ENCODE measurements around the gene MMP25. TPM values are rescaled to one million over a fixed set of nuclear protein-coding genes. Genes with fewer than 3 reads are reported as not detected.
"Not testable (repeated sequence)": the region's sequence is repeated elsewhere in the genome, so short reads cannot be mapped to it uniquely, and the experiment has no call there.

The MMP25 gene
- total RNA-seq, 1 experiment from 2014 or later, result 0.05 TPM

DNA sequence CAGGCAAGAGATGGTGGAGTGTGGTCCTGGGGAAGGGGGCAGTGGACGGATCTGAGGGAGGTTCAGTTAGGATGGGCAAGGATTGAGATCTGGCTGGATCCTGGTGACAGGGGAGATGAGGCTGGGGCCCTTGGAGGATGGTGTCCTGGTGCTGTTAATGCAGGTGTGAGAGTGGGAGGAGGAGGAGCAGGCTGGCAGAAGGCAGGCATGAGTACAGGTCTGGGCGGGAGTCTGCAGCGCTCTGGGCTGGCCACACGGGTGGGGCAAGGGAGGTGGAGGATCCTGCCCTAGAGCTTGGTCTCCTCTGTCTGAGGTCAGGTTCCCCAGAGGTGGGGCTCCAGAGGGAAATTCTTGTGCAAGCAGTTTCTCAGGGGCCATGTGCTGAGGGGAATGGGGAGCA, 25.8 kb downstream of the MMP25 start:
- not testable (repeated sequence) for DNase-seq (ENCODE audit: low read depth)

DNA sequence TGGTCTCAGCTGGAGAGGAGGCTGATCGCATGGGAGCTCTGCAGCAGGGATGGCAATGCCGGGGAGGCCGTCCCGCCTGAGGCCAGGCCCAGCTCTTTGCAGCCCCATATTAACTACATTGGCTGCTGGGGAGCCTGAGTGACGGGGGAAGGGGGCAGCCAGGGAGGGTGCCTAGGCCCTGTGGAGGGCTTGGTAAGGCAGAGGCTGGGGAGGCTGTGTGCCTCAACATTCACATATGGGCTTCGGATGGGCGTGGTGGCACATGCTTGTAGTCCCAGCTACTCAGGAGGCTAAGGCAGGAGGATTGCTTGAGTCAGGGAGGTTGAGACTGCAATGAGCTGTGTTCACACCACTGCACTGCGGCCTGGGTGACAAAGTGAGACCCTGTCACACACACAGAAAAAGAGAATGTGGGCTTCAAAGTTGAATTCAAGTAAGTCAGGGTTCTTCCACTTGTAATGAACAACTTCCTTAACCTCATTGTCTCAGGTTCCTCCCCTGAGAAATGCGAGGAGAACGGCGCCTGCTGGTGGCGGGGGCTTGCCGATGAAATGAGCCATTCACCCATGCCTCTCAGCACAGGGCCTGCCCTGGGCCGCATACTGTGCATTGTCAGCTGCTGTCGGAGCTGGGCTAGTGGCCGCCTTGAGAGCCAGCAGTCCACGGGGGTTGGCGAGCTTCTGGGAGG, 26.4 kb downstream of the MMP25 start:
- not testable (repeated sequence) for DNase-seq (ENCODE audit: low read depth)

DNA sequence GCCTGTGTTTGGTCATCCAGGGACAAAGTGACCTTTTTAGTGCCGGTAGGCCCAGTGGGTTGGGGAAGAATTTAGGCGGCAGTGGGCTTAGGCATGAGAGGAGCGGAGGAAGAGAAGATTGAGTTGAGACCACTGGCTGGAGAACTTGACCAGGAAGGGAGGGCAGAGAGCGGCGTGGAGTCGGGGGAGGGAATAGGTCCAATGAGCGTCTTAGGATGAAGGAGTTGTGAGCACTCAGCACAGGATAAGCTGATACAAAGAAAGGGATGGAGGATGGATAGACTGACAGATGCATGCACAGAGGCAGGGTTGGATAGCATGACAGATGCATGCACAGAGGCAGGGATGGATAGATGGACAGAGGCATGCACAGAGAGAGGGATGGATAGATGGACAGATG, 27.1 kb downstream of the MMP25 start:
- no peak for DNase-seq (ENCODE audit: low read depth)

DNA sequence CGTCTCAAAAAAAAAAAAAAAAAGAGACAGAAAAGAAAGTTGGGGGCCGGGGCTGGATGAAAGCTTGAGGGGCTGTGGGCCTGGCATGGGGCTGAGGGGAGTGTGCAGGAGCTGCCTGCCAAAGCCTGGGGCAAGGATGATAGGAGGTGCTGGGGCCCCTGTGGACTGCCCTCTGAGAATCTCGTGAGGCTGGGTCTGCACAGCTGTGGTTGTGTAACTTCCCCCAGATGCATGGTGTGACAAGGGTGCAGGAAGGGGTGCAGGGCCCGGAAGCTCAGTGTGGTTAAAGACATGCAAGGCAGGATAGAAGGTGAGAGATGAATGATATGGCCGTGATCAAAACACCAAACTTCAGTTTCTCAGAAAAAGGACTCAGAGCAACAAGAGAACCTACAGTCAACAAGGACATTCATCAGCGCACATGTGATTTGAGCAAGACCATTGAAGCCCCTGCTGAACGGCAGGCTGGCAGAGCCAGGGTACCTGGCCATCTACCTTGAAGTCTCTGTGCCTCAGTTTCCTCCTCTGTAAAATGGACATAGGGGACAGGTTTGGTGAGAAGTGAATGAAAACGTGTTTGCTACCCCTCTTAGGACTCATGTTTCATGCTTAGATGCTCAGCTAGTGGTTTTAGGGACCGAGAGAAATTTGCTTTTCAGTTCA, 28.6 kb downstream of the MMP25 start:
- DNase-seq (ENCODE audit: low read depth), result no peak

DNA sequence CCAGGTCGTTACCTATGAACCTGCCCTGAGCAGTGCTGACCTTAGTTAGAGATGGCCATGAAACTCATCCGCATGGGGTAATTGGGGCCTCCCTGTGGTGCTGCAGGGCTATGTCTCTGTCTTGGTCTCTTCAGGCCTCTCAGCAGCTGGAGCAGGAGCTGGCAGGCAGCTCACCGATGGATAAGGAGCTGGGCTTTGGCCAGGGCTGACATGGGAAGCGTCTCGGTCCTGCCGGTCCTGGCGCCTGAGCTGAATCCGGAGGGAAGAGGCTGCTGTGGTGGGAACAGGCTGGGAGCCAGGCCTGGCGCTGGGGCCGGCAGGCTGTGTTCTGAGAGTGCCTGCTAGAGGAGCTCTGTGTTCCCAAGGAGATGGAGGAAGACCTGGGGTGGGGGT, 29.2 kb downstream of the MMP25 start:
- no peak for DNase-seq (ENCODE audit: low read depth)

DNA sequence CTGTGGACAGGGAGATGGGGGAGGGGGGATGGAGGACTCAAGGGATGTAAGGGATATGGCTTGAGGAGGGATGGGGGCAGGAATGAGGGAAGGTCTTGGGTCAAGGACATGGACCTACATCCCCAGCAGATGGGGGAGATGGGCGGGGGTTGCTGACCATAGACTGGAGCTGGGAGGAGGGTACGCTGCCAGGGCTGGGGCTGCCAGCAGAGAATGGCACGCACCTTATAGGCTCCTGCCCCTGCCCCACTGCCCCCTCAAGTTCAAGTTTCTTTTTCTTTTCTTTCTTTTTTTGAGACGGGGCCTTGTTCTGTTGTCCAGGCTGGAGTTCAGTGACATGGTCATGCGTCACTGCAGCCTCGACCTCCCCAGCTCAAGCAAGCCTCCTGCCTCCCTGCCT, 29.6 kb downstream of the MMP25 start:
- not testable (repeated sequence) for DNase-seq (ENCODE audit: low read depth)

DNA sequence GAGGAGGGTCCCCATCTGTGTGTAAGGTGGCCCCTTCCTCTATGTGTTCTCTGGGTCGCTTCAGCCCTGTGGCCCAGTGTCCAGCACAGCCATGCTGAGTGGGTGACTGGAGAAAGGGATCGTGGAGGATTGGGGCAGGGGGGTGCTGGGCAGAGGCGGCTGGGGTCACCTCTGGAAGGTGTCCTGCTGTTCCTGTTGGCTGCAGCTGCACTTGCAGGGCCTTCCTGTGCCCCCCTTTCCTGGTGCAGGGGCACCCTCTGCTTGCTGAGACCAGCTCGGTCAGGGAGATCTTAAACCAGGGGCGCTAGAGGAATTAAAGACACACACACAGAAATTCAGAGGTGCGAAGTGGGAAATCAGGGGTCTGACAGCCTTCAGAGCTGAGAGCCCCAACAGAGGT, 30.2 kb downstream of the MMP25 start:
- DNase-seq (ENCODE audit: low read depth), result no peak

DNA sequence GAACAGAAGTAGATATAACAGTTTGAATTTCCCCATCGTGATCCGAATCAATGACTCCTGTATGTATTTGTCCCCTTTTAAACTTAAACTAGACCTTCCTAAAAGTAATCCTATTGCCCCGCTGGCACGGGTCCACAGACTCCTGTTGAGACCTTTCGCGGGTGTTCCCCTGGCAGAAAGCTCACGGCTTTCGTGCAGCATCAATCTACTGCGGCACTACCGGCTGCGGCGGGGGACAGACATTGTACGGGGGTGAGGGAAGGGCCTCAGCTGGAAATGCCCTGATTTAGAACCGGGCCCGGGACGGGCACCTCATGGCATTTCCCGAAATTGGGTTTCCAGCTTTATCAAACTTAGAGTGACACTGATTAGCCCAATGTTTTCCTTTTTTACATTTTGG, 33.7 kb downstream of the MMP25 start:
- DNase-seq (ENCODE audit: low read depth), result no peak

DNA sequence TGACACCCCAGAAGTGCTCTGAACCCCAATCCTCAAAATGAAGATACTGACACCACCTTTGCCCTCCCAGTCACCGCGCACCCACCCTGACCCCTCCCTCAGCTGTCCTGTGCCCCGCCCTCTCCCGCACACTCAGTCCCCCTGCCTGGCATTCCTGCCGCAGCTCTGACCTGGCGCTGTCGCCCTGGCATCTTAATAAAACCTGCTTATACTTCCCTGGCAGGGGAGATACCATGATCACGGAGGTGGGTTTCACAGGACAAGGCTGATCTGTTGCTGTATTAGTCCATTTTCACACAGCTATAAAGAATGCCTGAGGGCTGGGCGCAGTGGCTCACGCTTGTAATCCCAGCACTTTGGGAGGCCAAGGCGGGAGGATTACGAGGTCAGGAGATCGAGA, 35.6 kb downstream of the MMP25 start:
- DNase-seq (ENCODE audit: low read depth), result not testable (repeated sequence)

DNA sequence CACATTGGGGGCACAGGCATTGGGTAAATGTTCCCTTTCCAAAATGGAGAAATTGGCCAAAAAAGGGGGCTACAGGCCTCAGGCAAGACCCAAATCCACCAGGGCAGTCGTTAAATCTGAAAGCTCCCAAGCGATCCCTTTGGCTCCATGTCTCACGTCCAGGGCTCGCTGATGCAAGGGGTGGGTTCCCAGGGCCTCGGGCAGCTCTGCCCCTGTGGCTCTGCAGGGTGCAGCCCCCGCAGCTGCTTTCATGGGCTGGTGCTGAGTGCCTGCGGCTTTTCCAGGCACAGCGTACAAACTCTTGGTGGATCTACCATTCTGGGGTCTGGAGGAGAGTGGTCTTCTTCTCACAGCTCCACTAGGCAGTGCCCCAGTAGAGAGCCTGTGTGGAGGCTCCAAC, 37.0 kb downstream of the MMP25 start:
- DNase-seq (ENCODE audit: low read depth), result not testable (repeated sequence)

DNA sequence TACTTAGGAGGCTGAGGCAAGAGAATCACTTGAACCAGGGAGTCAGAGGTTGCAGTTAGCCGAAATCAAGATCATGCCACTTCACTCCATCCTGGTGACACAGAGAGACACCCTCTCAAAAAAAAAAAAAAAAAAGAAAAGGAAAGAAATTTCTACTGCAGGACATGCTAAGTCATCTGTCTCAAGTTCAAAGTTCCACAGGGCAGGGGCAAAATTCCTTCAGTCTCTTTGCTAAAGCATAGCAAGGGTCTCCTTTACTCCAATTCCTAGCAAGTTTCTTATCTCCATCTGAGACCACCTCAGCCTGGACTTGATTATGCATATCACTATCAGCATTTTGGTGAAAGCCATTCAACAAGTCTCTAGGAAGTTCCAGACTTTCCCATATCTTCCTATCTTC, 38.1 kb downstream of the MMP25 start:
- DNase-seq (ENCODE audit: low read depth), result no peak

DNA sequence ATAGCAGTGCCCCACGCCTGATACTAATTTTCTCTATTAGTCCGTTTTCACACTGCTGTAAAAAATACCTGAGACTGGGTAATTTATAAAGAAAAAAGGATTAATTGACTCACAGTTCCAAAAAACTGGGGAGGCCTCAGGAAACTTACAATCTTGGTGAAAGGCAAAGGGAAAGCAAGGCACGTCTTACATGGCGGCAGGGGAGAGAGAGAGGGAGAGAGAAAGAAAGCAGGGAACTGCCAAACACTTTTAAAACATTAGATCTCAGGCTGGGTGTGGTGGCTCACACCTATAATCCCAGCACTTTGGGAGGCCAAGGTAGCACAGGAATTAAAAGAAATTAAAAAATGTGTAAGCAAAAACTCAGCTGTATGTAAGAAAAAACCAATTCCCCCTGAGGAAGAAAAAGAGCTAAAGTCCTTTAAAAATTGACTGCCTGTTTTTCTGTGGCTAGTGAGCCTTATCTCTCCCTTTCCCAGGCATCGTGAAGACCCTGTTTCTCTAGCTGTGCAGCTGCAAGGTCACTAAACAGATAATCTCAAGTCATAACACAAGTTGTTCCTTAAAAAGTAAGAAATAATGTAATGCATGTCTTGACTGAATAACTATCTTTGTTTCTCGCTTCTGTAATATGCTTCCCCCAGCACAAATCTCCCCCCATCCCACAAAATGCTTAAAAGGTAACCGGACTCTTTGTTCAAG, 38.8 kb downstream of the MMP25 start:
- DNase-seq (ENCODE audit: low read depth), result no peak

DNA sequence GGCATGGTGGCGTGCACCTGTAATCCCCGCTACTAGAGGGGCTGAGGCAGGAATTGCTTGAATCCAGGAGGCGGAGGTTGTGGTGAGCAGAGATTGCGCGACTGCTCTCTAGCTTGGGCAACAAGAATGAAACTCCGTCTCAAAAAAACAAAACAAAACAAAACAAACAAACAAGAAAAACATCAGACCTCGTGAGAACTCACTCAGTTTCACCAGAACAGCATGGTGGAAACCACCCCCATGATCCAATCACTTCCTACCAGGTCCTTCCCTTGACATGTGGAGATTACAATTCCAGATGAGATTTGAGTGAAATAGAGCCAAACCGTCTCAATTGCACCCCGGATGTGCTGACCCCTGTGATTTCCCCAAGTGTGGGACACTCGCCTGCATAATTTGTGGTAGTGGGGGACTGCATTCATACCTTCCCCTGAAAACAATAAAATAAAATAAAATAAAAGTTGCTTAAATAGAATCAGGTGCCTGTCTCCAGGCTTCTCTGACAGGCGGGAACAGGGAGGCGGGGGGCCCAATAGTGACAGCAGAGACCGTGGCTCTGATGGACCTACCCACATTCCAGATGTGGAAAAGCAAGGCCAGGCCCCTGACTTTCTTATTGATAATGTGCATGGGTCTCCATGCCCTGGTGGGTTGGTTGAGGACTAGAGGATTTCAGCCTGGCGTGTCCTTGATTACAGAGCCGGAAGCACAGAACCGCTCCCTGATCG, 39.7 kb downstream of the MMP25 start:
- DNase-seq (ENCODE audit: low read depth), result no peak

DNA sequence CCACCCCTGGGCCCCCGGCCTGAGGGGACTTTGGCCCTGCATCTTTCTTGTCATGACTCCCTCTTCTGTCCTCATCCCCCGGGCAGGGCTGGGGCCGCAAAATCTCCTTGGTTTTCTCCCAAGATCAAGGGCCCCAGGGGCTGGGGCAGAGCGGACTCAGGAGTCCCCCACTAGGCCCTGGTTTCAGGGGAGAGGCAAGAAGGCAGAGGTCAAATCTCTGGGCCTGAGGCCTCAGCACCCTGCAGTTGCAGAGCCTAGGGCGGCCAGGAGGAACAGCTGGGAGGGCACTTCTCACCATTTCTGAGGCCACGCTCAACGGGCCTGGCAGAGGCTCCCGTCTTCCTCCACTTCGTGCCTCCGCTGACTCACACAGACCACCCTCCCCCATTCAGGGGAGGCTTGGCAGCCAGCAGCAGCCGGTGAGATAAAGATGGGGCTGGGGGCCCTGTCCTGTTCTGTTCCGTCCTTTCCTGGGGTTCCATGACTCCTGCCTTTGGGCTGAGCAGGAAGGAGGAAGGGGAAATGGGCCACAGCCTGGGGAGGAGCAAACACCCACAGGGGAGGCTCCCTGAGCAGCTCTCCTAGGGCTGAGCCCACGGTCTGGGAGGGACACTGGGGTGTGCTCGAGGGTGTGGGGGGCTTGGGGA, 40.4 kb downstream of the MMP25 start:
- no peak for DNase-seq (ENCODE audit: low read depth)

DNA sequence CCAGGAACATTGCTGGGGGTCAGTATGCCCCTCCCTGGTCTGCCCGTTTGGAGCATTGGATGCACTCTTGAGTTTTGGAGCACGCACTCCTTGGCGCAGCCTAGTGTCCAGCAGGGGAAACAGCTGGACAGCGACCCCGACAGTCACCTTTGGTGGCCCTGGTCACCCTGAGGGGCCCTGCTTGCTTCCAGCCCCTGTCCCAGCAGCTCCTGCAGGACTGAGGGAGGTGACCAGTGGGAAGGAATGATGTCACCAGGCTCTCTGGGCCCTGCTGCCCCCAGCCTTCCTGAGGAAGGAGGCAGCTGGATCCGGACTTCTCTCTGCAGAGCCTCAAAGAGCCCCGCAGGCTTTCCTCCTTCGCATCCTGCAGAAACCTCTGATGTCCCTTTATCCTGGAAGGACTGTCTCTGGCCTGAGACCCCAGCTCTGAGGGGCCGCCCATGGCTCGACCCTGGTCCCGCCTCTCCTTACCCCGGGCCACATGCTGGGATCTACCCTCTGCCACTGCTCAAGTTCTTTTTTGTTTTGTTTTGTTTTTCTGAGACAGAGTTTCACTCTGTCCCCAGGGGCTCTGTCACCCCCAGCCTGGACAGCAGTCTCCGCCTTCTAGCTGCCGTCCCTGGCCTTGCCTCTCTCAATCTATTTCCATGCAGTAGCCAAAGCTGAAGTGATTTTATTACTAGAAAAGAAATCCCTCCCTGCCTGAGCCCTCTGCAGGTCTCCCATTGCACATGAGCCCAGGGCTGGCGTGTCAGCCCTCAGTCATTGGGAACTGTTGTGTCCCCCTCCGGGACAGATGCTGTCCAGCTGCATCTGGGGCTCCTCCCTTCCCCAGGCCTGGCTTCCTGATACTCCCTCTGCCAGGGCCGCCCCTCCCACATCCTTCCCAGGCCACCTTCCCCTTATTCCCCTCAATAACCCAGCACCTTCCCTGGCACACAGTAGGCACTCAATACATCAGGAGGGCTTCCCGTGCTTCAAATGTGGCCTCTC, 41.2 kb downstream of the MMP25 start:
- no peak for DNase-seq (ENCODE audit: low read depth)

DNA sequence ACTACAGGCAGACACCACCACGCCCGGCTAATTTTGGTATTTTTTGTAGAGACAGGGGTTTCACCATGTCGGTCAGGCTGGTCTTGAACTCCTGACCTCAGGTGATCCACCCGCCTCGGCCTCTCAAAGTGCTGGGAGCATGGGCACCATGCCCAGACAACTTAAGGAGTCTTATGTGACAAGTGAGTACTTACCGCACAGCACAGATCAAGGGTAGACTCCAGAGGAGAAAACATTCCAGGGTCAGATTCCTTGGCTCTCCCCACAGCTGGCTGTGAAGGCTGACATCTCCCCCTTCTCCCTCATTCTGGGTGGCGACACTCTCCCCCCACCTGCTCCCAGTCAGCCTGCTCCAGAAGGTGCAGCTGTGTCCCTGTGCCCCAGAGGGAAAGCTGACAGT, 42.1 kb downstream of the MMP25 start:
- DNase-seq (ENCODE audit: low read depth), result no peak

DNA sequence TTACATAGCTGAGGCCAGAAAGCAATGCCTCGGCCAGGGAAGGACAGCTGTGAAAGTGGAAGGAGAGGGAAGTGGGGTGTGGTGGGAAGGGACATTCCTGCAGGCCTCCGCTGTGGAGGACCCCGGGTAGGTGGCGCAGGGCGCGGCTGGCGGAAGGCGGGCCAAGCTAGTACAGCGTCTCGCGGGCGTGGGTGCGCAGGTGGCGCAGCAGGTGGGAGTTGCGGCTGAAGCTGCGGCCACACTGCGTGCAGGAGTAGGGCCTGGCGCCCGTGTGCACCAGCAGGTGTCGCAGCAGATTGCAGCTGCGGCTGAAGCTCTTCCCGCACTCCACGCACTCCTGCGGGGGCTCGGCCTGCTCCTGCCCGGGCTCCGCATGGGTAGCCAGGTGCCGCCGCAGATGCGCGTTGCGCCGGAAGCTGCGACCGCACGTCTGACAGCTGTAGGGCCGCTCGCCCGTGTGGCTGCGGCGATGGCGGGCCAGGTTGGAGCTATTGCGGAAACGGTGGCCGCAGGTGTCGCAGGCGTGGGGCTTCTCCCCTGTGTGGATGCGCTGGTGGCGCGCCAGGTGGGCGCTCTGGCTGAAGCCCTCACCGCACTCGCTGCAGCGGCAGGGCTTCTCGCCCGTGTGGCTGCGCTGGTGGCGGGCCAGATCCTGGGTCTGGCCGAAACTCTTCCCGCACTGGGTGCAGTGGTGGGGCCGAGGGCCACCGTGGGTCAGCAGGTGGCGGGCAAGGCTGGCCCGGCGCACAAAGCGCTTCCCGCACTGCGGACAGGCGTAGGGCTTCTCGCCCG, 42.8 kb downstream of the MMP25 start:
- DNase-seq (ENCODE audit: low read depth), result no peak

DNA sequence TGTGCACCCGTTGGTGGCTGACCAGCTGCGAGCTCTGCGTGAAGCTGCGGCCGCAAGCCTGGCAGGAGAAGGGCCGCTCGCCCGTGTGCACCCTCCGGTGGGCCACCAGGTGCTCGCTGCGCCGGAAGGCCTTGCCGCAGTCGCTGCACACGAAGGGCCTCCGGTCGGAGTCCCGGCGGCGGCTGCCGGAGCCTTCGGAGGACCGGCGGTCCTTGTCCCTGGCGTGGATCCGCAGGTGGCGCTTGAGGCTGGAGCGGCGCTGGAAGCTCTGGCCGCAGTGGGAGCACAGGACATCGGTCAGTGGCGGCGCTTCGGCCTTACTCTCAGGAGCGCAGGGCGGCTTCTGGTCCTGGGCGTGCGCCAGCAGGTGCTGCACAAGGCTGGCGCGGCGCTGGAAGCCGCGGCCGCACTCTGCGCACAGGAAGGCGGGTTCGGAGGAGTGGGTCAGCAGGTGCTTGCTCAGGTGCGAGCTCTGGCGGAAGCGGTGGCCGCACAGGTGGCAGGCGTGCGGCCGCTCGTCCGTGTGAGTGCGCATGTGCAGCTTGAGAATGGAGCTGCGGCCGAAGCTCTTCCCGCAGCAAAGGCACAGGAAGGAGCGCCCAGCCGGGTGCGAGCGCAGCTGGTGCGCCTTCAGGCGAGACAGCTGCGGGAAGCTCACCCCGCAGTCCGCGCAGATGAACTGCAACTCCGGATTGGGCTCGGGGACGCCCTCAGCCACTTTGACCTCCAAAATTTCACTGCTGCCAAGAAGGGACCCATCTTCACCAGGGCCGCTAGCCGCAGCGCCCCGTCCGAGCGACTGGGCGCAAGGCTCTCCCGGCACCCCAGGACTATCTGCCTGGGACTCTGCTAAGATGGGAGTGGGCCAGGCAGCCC, 43.6 kb downstream of the MMP25 start:
- no peak for DNase-seq (ENCODE audit: low read depth)

Measured in HT1080 (cell line).